ENCODE data around the gene UBP1.
A peak's percentile ranks its signal among the peaks of the same experiment; 100 is the strongest.
"Not testable (repeated sequence)": the region's sequence is repeated elsewhere in the genome, so short reads cannot be mapped to it uniquely, and the experiment has no call there.

Gene UBP1

DNA sequence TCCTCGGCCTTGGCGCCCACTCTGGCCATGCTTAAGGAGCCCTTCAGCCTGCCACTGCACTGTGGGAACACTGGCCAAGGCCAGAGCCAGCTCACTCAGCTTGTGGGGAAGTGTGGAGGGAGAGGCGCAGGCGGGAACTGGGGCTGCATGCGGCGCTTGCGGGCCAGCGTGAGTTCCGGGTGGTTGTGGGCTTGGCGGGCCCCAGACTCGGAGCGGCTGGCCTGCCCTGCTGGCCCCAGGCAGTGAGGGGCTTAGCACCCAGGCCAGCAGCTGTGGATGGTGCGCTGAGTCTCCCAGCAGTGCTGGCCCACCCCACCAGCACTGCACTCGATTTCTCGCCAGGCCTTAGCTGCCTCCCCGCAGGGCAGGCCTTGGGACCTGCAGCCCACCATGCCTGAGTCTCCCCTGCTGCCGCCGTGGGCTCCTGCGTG lies 13.1 kb upstream of the UBP1 start:
- peaks cover 3% of the 10 kb centered on the region in 2 donors for H3K9me3 ChIP-seq (ENCODE audit: control insufficient read depth in 1 of 2, low read length in 2 of 2)
- no peak overlapping the region for H3K4me3 ChIP-seq (ENCODE audit: low read depth in 1 of 2, low read length in 2 of 2)
- no peak overlapping the region for H3K27ac ChIP-seq (ENCODE audit: low read length)
- H3K4me1 ChIP-seq (ENCODE audit: control insufficient read depth in 1 of 2, insufficient read depth in 2 of 2, low read length in 2 of 2), result no peaks in the 10 kb centered on the region
- no peaks in the 10 kb centered on the region for H3K27me3 ChIP-seq (ENCODE audit: low read depth, low read length)
- H3K36me3 ChIP-seq (ENCODE audit: control insufficient read depth in 1 of 2, insufficient read depth in 2 of 2, low read length in 2 of 2), result peaks cover 0 to 3% of the 10 kb centered on the region in 2 donors

DNA sequence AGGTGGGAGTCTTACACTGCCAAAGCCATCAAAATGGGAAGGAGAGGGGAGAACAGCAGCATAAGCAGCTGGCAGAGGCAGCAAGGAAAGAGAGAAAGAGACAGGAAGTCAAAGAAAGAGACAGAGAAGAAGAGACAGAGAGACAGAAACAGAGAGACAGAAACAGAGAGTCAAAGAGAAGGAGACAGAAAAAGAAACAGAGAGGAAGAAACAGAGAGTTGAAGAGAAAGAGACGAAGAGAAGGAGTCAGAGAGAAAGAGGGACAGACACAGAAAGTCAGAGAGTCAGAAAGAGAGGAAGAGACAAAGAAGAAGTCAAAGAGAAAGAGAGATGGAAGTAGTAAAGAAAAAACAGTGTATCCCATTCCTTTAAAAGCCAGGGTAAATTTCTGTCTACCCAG lies 11.8 kb upstream of the UBP1 start:
- not testable (repeated sequence) for H3K36me3 ChIP-seq (ENCODE audit: control insufficient read depth in 1 of 2, insufficient read depth in 2 of 2, low read length in 2 of 2); H3K9me3 ChIP-seq (ENCODE audit: control insufficient read depth in 1 of 2, low read length in 2 of 2); H3K27me3 ChIP-seq (ENCODE audit: low read depth, low read length); H3K4me3 ChIP-seq (ENCODE audit: low read depth in 1 of 2, low read length in 2 of 2); H3K27ac ChIP-seq (ENCODE audit: low read length); H3K4me1 ChIP-seq (ENCODE audit: control insufficient read depth in 1 of 2, insufficient read depth in 2 of 2, low read length in 2 of 2)

DNA sequence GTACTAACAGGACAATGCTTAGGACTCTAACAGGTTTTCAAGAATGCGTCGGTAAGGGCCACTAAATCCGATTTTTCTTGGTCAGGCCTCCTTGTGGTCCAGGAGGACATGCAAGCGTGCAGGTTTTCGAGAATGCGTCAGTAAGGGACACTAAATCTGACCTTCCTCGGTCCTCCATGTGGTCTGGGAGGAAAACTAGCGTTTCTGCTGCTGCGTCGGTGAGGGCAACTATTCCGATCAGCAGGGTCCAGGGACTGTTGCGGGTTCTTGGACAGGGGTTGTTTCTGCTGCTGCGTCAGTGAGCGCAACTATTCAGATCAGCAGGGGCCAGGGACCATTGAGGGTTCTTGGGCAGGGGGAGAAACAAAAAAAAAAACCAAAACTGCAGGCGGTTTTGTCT lies 7.8 kb upstream of the UBP1 start:
- no peaks in the 10 kb centered on the region for H3K27me3 ChIP-seq (ENCODE audit: low read depth, low read length)
- no peaks in the 10 kb centered on the region for H3K36me3 ChIP-seq (ENCODE audit: control insufficient read depth in 1 of 2, insufficient read depth in 2 of 2, low read length in 2 of 2)
- H3K9me3 ChIP-seq (ENCODE audit: control insufficient read depth in 1 of 2, low read length in 2 of 2), result no peaks in the 10 kb centered on the region
- no peak overlapping the region for H3K27ac ChIP-seq (ENCODE audit: low read length)
- no peaks in the 10 kb centered on the region for H3K4me1 ChIP-seq (ENCODE audit: control insufficient read depth in 1 of 2, insufficient read depth in 2 of 2, low read length in 2 of 2)
- no peak overlapping the region for H3K4me3 ChIP-seq (ENCODE audit: low read depth in 1 of 2, low read length in 2 of 2)

DNA sequence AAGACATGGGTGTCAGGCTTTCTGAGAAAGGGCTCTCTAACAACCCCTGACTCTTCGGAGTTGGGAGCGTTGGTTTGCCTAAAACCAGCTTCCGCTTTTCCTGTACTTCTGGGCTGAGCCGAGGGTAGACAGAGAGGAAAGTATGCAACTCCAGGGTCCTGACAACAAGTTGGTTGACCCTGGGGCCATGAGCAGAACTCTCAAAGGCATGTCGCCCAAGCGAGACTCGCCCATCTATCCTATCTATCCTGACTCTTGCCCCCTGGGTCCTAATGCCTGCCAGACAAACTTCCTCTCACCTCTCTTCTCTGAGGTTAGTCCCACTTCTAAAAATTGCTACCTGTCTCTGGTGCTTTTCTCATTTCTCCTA lies 7.0 kb upstream of the UBP1 start:
- not testable (repeated sequence) for H3K27me3 ChIP-seq (ENCODE audit: low read depth, low read length); H3K4me3 ChIP-seq (ENCODE audit: low read depth in 1 of 2, low read length in 2 of 2); H3K27ac ChIP-seq (ENCODE audit: low read length); H3K4me1 ChIP-seq (ENCODE audit: control insufficient read depth in 1 of 2, insufficient read depth in 2 of 2, low read length in 2 of 2); H3K9me3 ChIP-seq (ENCODE audit: control insufficient read depth in 1 of 2, low read length in 2 of 2); H3K36me3 ChIP-seq (ENCODE audit: control insufficient read depth in 1 of 2, insufficient read depth in 2 of 2, low read length in 2 of 2)

DNA sequence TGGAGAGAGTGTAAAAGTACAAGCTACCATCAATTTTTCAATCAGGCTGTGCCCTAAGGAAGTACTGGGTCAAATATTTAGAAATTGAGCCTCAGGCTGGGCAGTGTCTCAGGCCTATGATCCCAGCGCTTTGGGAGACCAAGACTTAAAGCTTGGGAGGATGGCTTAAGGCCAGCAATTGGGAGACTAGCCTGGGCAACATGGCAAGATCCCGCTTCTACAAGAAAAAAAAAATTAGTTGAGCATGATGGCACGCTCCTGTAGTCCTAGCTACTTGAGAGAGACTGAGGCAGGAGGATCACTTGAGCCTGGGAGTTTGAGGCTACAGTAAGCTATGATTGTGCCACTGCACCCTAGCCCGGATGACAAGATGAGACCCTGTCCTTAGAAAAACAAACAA lies 2.0 kb upstream of the UBP1 start:
- Histone ChIP-seq H3K27me3 (ENCODE audit: low read depth, low read length) (no peaks in the 10 kb centered on the region), H3K4me1 (ENCODE audit: control insufficient read depth in 1 of 2, insufficient read depth in 2 of 2, low read length in 2 of 2) (peaks cover 14 to 16% of the 10 kb centered on the region in 2 donors), H3K36me3 (ENCODE audit: control insufficient read depth in 1 of 2, insufficient read depth in 2 of 2, low read length in 2 of 2) (peaks cover 0 to 5% of the 10 kb centered on the region in 2 donors), H3K9me3 (ENCODE audit: control insufficient read depth in 1 of 2, low read length in 2 of 2) (no peaks in the 10 kb centered on the region), H3K27ac (ENCODE audit: low read length) (no peak overlapping the region), H3K4me3 (ENCODE audit: low read depth in 1 of 2, low read length in 2 of 2) (no peak overlapping the region)

GRCh38 chr3:33441225-33441976 lies 1.2 kb upstream of the UBP1 start:
- H3K4me3 ChIP-seq (ENCODE audit: low read depth in 1 of 2, low read length in 2 of 2), result peak overlapping the region; percentile 77 to 96
- H3K27me3 ChIP-seq (ENCODE audit: low read depth, low read length), result no peaks in the 10 kb centered on the region
- H3K4me1 ChIP-seq (ENCODE audit: control insufficient read depth in 1 of 2, insufficient read depth in 2 of 2, low read length in 2 of 2), result peaks cover 16 to 24% of the 10 kb centered on the region in 2 donors
- H3K9me3 ChIP-seq (ENCODE audit: control insufficient read depth in 1 of 2, low read length in 2 of 2), result no peaks in the 10 kb centered on the region
- peaks cover 0 to 5% of the 10 kb centered on the region in 2 donors for H3K36me3 ChIP-seq (ENCODE audit: control insufficient read depth in 1 of 2, insufficient read depth in 2 of 2, low read length in 2 of 2)
- peak overlapping the region; percentile 100 for H3K27ac ChIP-seq (ENCODE audit: low read length)

- Histone ChIP-seq H3K27me3 (ENCODE audit: low read depth, low read length) (no peaks in the 10 kb centered on the region), H3K4me1 (ENCODE audit: control insufficient read depth in 1 of 2, insufficient read depth in 2 of 2, low read length in 2 of 2) (peaks cover 16 to 31% of the 10 kb centered on the region in 2 donors), H3K27ac (ENCODE audit: low read length) (peak overlapping the region; percentile 93), H3K36me3 (ENCODE audit: control insufficient read depth in 1 of 2, insufficient read depth in 2 of 2, low read length in 2 of 2) (peaks cover 0 to 5% of the 10 kb centered on the region in 2 donors), H3K4me3 (ENCODE audit: low read depth in 1 of 2, low read length in 2 of 2) (peak overlapping the region; percentile 66 to 77), H3K9me3 (ENCODE audit: control insufficient read depth in 1 of 2, low read length in 2 of 2) (no peaks in the 10 kb centered on the region)
Measured at GRCh38 chr3:33439546-33440327, 468 bp downstream of the UBP1 start.

GRCh38 chr3:33438881-33439545 lies 1.2 kb downstream of the UBP1 start:
- Histone ChIP-seq H3K4me1 (ENCODE audit: control insufficient read depth in 1 of 2, insufficient read depth in 2 of 2, low read length in 2 of 2) (peaks cover 16 to 31% of the 10 kb centered on the region in 2 donors), H3K9me3 (ENCODE audit: control insufficient read depth in 1 of 2, low read length in 2 of 2) (no peaks in the 10 kb centered on the region), H3K27me3 (ENCODE audit: low read depth, low read length) (no peaks in the 10 kb centered on the region), H3K4me3 (ENCODE audit: low read depth in 1 of 2, low read length in 2 of 2) (peak overlapping the region; percentile 66 to 77), H3K27ac (ENCODE audit: low read length) (peak overlapping the region; percentile 93), H3K36me3 (ENCODE audit: control insufficient read depth in 1 of 2, insufficient read depth in 2 of 2, low read length in 2 of 2) (peaks cover 0 to 5% of the 10 kb centered on the region in 2 donors)

DNA sequence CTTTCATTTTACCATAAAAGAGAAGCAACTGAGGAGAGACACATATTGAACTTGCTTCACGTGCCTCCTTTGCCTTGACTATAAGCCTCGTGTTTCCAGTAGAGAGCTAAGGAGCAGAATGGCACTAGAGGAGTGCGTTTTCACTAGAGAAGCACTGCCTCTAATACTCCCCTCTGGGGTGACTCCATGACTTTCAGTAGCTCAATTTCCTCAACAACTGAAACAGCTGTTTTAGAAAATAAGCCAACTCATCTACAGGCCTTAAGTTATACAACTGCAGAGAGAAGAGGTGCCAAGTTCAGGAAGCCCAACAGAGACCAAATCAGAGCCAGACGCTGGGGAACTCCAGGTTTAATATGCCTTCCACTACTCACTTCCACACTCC lies 1.9 kb downstream of the UBP1 start:
- peak overlapping the region; percentile 66 to 77 for H3K4me3 ChIP-seq (ENCODE audit: low read depth in 1 of 2, low read length in 2 of 2)
- H3K36me3 ChIP-seq (ENCODE audit: control insufficient read depth in 1 of 2, insufficient read depth in 2 of 2, low read length in 2 of 2), result peaks cover 0 to 5% of the 10 kb centered on the region in 2 donors
- H3K27me3 ChIP-seq (ENCODE audit: low read depth, low read length), result no peaks in the 10 kb centered on the region
- H3K4me1 ChIP-seq (ENCODE audit: control insufficient read depth in 1 of 2, insufficient read depth in 2 of 2, low read length in 2 of 2), result peaks cover 16 to 31% of the 10 kb centered on the region in 2 donors
- H3K9me3 ChIP-seq (ENCODE audit: control insufficient read depth in 1 of 2, low read length in 2 of 2), result no peaks in the 10 kb centered on the region
- H3K27ac ChIP-seq (ENCODE audit: low read length), result peak overlapping the region; percentile 93

DNA sequence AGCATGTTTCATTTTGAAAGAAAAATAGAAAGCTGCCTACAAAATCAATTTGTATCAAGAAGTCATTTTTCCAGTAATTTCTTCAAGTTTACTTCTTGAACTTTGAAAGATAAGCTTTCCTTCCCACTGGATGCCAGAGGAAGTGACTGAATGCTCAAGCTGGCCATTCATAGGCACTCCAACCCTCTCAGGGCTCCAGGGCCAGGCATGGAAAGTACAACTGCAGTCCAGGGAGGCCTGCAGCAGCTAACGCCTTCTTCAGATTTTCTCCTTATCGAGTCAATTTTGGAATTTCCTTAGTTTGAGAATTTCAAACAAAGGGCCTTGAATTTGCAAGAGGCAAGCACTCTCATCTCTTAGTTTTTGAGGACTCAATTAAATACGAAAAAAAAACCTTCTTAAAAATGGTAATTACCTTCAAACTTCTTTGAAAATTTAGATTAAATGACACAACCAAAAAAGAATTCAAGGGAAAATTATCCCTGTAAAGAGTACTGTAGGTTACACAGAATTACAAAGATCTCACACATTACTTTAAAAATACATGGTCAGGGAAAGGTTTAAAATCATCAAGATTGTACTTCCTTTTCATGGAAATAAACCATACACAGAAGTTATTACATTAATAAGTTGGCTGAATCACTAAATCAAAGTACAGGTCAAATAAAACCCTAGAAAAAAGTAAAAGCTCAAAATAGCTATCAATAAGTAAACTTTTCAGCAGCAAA lies 2.5 kb downstream of the UBP1 start:
- peaks cover 16 to 31% of the 10 kb centered on the region in 2 donors for H3K4me1 ChIP-seq (ENCODE audit: control insufficient read depth in 1 of 2, insufficient read depth in 2 of 2, low read length in 2 of 2)
- no peaks in the 10 kb centered on the region for H3K9me3 ChIP-seq (ENCODE audit: control insufficient read depth in 1 of 2, low read length in 2 of 2)
- H3K27me3 ChIP-seq (ENCODE audit: low read depth, low read length), result no peaks in the 10 kb centered on the region
- peak overlapping the region; percentile 66 to 77 for H3K4me3 ChIP-seq (ENCODE audit: low read depth in 1 of 2, low read length in 2 of 2)
- H3K27ac ChIP-seq (ENCODE audit: low read length), result peak overlapping the region; percentile 93
- peaks cover 0 to 5% of the 10 kb centered on the region in 2 donors for H3K36me3 ChIP-seq (ENCODE audit: control insufficient read depth in 1 of 2, insufficient read depth in 2 of 2, low read length in 2 of 2)

DNA sequence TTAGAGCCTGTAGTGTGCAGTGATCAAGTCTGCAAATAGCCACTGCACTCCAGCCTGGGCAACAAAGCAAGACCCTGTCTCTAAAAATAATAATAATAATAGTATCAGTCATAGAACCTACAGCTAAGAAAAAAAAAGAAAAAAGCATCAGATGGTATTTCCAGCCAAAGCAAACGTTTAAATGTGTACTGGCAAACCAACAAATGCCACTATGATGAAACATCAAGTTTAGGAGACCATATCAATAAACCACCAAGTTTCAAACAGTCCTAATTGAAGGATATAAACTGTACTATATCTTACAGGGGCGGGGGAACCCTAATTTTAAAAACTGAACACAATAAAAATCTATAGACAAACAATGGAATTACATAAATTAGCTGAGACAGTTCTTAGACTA lies 6.4 kb downstream of the UBP1 start:
- no peak overlapping the region for H3K27ac ChIP-seq (ENCODE audit: low read length)
- H3K9me3 ChIP-seq (ENCODE audit: control insufficient read depth in 1 of 2, low read length in 2 of 2), result no peaks in the 10 kb centered on the region
- peaks cover 20 to 48% of the 10 kb centered on the region in 2 donors for H3K4me1 ChIP-seq (ENCODE audit: control insufficient read depth in 1 of 2, insufficient read depth in 2 of 2, low read length in 2 of 2)
- H3K36me3 ChIP-seq (ENCODE audit: control insufficient read depth in 1 of 2, insufficient read depth in 2 of 2, low read length in 2 of 2), result no peaks in the 10 kb centered on the region
- H3K27me3 ChIP-seq (ENCODE audit: low read depth, low read length), result no peaks in the 10 kb centered on the region
- no peak overlapping the region for H3K4me3 ChIP-seq (ENCODE audit: low read depth in 1 of 2, low read length in 2 of 2)

Data from muscle layer of duodenum (tissue), 2 donors.